HG03571 (cell line): ENCODE data around the gene KRTAP9-3.
"Not testable (repeated sequence)": the region's sequence is repeated elsewhere in the genome, so short reads cannot be mapped to it uniquely, and the experiment has no call there.

Source experiments
- ATAC-seq: cut with Tn5 transposase; IDR thresholded peaks from one replicate; pipeline ENCODE4 v1.9.1; 2021; ENCODE audit not compliant: unreplicated experiment

The KRTAP9-3 gene

DNA sequence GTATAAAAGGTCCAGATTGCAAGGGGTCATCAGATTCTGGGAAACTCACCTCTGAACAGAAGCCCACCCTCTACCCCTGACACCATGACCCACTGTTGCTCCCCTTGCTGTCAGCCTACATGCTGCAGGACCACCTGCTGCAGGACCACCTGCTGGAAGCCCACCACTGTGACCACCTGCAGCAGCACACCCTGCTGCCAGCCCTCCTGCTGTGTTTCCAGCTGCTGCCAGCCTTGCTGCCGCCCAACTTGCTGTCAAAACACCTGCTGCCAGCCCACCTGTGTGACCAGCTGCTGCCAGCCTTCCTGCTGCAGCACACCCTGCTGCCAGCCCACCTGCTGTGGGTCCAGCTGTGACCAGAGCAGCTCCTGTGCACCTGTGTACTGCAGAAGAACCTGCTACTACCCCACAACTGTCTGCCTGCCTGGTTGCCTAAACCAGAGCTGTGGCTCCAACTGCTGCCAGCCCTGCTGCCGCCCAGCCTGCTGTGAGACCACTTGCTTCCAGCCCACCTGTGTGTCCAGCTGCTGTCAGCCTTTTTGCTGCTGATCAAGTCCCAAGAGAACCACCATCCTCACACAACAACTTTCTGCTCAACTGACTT lies 17.5 kb downstream of the KRTAP9-3 start, which contains the start of gene KRTAP9-4:
Gene KRTAP9-4 (plus strand): TSS at position 51 of the 604 bp plus-strand sequence. CDS start 34 bp downstream, at position 85.
- not testable (repeated sequence) for ATAC-seq

DNA sequence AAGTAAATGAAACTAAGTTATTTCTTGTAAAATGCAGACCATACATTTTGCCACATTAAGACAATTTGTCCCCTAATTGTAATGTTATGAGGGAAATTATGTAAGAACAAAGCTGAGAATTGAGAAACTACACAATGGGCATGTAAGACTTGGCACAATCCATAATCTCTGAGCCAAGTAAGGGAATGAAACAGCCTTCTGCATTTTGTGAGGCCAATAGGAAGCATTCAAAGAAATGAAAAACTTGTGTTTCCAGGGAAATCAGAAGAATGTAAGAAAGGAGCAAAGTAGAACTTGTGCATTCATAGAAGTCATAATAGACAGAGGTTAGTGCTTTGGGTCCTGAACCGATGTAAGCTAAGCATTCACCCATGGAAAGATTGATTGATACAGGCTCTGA lies 19.0 kb downstream of the KRTAP9-3 start:
- ATAC-seq: no peak

DNA sequence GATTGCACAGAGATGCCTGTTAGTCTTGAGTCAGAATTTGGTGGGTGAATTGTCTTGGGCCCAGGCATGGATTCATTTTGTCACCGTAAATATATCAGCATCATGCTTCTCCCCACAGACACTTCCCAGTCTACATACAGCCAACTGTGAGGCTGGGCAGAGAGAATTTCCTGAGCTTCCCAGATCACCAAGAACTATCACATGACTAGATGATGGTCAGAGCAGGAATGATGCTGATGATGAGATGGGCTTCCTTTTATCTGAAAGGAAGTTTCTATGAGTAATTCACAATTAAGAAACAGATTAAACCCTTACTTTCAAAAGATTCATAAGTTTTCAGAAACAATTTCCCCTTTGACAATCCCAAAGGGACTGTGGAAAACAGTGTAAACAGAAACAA lies 22.6 kb downstream of the KRTAP9-3 start:
- no peak for ATAC-seq

DNA sequence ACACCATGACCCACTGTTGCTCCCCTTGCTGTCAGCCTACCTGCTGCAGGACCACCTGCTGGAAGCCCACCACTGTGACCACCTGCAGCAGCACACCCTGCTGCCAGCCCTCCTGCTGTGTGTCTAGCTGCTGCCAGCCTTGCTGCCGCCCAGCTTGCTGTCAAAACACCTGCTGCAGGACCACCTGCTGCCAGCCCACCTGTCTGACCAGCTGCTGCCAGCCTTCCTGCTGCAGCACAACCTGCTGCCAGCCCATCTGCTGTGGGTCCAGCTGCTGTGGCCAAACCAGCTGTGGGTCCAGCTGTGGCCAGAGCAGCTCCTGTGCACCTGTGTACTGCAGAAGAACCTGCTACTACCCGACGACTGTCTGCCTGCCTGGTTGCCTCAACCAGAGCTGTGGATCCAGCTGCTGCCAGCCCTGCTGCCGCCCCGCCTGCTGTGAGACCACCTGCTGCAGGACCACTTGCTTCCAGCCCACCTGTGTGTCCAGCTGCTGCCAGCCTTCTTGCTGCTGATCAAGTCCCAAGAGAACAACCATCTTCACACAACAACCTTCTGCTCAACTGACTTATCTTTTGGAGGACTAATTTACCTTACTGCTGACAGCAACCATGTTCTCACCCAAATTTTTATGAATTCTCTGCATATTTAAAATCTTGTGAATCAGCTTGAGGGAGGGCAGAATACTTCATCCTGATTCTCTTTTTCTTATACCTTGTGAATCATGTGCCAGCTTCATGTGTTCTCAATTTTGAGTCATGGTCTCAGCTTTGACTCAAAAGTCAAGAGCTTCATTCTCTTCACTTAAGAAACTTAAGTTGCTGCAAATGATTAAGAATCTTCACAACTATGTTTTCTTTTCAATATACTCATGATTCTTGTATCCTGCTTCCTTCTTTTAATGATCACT lies 23.4 kb downstream of the KRTAP9-3 start, which contains the start of gene KRTAP9-9:
Gene KRTAP9-9 (plus strand): TSS at position 4 of the 910 bp plus-strand sequence.
- not testable (repeated sequence) for ATAC-seq

GRCh38 chr17:41256291-41256685 lies 24.0 kb downstream of the KRTAP9-3 start:
- ATAC-seq: no peak

DNA sequence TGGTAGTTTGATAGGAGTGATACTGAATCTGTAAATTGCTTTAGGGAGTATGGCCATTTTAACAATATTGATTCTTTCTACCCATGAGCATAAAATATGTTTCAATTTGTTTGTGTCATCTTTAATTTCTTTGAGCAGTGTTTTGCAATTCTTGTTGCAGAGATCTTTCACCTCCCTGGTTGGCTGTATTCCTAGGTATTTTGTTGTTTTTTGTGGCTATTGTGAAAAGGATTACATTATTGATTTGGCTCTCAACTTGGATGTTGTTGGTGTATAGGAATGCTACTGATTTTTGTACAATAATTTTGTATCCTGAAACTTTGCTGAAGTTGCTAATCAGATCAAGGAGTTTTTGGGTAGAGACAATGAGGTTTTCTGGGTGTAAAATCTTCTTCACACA lies 26.2 kb downstream of the KRTAP9-3 start:
- ATAC-seq: no peak

- ATAC-seq: no peak
Observed at GRCh38 chr17:41263212-41263611, 31.0 kb downstream of the KRTAP9-3 start.

DNA sequence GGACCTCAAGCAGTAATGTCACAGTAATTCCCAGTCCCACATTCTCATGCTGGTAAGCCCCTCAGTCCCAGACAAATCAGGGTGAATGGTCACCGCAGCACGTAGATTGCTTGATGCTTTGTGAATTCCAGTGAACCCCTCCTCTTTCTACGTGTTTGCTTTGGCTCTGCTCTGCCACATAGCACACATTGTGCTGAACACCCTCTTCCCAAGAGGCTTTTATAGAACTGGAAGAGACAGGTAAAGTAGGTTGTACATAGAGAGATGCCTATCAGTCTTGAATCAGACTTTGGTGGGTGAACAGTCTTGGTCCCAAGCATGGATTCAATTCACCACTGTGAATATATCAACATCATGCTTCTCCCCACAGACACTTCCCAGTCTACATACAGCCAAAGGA lies 32.4 kb downstream of the KRTAP9-3 start:
- ATAC-seq: no peak

DNA sequence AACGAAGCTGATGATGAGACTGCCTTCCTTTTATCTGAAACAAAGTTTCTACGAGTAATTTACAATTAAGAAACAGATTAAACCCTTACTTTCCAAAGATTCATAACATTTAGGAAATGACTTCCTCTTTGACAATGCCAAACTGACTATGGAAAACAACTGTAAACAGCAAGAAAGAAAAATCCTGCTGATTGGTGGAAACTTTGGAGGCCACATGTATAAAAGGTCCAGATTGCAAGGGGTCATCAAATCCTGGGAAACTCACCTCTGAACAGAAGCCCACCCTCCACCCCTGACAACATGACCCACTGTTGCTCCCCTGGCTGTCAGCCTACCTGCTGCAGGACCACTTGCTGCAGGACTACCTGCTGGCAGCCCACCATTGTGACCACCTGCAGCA lies 32.8 kb downstream of the KRTAP9-3 start, which contains the start of gene KRTAP9-6:
Gene KRTAP9-6 (plus strand): TSS at position 301 of the 400 bp plus-strand sequence. CDS start 0 bp downstream, at position 301.
- ATAC-seq: no peak

GRCh38 chr17:41267711-41268110 lies 35.5 kb downstream of the KRTAP9-3 start:
- ATAC-seq: no peak

DNA sequence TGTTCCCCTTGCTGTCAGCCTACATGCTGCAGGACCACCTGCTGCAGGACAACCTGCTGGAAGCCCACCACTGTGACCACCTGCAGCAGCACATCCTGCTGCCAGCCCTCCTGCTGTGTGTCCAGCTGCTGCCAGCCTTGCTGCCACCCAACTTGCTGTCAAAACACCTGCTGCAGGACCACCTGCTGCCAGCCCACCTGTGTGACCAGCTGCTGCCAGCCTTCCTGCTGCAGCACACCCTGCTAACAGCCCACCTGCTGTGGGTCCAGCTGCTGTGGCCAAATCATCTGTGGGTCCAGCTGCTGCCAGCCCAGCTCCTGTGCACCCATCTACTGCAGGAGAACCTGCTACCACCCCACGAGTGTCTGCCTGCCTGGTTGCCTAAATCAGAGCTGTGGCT lies 39.1 kb downstream of the KRTAP9-3 start:
- ATAC-seq: not testable (repeated sequence)

GRCh38 chr17:41271858-41272257 lies 39.6 kb downstream of the KRTAP9-3 start:
- no peak for ATAC-seq

GRCh38 chr17:41275648-41276190 lies 43.5 kb downstream of the KRTAP9-3 start, which contains the start of gene KRTAP9-7:
Gene KRTAP9-7, plus strand, starts transcription at chr17:41275698. Its CDS starts 0 bp downstream, at chr17:41275698.
- not testable (repeated sequence) for ATAC-seq

DNA sequence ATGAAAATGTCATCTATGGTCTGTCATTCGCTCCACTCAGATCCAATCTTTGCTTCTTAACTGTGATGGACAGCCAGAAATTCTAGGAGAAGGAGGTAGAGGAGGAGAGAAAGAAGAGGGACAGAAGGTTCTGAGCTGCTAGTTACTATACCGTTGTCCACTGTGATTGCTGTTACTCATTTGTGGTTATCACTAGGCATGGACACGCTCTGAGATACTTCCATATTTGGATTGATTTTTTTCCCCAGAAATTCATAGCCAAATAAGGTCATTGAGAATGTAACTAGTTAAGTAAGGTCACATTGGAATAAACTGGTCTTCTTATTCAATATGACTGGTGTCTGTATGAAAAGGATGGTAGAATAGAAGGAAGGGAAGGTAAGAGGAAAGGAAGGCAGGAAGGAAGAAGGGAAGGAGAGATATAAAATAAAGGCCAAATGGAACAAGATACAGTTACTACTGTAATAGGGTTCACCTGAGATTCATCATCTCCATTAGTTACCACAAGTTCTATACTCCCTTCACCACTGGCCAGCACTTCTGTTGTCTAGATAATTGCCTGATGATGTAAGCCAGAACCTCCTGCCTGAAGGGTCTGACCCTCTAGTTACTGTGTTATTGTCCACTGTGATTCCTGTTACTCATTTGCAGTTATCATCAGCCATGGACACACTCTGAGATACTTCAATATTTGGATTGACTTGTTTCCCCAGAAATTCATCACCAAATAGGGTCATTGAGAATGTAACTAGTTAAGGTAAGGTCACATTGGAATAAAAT lies 46.1 kb downstream of the KRTAP9-3 start:
- no peak for ATAC-seq
